GM18861 (cell line): Measurements from ENCODE around the gene SLCO3A1.
A peak's percentile ranks its signal among the peaks of the same experiment; 100 is the strongest.

ENCODE experiments used
- ATAC-seq: cut with Tn5 transposase; IDR thresholded peaks from one replicate; pipeline ENCODE4 v1.9.1; 2021; ENCODE audit not compliant: unreplicated experiment

The SLCO3A1 gene

DNA sequence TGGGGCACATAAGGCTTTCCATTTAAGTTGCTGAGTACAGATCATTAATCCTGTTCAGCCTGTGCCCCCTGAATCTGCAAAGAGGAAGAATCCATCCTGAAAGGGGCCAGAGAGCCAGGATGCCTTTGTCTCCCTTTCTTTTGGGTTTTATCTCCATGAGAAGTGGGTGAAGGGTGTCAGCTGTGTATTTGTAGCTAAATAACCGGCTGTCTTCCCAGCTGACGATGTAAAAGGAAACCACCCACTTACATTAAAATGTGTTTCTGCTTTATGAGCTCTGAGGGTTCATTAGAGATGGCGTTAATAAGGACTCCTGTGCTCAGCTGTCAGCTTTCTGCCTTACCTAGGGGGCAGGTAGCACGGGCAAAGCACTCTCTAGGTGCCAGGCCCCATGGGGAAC is 83.4 kb downstream of the SLCO3A1 start:
- no peak for ATAC-seq

DNA sequence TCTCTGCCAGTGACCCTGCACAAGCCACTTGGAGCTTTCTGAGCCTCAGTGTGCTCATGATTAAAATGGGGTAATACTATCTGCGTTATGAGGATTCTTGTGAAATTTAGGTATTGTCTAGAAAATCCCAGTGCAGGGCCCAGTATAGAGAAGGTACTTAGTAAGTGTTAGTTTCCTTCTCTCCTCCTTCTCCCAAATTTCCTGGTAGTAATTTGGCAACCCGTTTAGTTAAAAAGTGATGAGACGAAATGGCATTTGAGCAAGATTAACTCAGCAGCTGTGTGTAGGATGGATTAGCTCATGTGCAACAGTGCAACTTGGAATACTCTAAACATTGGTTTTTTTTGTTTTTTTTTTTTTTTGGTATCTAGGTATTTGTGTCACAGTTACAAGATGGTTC is 84.6 kb downstream of the SLCO3A1 start:
- ATAC-seq = no peak

DNA sequence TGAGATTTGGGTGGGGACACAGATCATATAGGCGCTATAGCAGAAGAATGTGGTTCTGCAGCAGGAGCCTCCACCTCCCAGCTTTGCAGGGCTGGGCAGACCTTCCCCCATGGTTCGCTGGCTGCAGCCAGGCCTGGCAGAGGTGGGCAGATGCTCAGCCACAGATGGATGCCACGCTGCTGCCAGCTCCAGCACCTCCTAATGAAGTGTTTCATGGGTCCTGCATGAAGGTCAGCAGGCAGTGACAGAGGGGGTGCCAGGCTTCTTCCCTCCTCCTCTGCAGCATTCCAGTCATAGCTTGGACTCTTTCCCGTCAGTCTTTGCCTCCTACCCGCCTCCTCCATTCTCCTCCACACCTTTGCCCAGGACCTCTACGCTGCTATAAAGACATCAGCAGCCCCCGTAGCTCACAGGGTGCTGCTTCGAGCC is 85.9 kb downstream of the SLCO3A1 start:
- no peak for ATAC-seq

DNA sequence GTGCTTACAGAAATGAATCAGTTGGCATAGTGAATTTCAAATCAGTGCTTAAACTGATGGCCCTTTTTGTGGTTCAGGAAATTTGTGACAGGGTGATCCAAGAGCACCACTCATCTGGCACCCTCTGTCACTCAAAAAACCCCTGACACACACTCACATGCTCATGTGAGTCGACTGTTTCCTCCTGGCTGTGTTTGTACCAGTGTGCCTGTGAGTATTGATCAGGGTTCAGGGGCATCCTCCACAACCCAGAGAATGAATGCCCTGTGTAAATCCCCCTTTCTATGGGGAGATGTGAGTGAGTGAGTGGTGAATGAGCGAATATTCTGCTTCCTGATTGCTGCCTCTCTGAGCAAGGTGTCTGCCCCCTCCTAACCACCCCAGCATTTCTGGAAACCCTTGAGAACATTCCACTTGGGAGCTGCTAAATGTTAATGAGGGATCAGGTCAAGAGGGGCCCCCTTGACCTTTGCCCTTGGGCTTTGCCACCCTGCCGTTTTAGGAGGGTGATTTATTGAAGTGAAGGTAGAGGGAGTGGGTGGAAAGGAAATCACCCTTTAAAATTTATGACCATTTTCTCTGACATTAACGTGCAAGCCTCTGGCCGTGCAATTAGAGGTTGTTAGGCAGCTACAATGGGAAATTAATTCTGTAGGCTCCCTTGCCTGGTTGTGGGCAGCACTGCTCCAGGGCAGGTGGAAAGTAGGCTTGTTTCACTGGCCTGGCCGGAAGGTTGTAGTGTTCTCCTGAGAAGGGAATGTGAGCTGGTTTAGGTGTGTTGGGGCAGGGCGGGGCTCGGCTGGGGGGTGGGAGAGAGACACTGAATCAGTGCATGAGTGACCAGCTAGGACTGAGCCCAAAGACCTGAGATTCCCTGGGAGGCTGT is 87.2 kb downstream of the SLCO3A1 start:
- ATAC-seq = no peak

DNA sequence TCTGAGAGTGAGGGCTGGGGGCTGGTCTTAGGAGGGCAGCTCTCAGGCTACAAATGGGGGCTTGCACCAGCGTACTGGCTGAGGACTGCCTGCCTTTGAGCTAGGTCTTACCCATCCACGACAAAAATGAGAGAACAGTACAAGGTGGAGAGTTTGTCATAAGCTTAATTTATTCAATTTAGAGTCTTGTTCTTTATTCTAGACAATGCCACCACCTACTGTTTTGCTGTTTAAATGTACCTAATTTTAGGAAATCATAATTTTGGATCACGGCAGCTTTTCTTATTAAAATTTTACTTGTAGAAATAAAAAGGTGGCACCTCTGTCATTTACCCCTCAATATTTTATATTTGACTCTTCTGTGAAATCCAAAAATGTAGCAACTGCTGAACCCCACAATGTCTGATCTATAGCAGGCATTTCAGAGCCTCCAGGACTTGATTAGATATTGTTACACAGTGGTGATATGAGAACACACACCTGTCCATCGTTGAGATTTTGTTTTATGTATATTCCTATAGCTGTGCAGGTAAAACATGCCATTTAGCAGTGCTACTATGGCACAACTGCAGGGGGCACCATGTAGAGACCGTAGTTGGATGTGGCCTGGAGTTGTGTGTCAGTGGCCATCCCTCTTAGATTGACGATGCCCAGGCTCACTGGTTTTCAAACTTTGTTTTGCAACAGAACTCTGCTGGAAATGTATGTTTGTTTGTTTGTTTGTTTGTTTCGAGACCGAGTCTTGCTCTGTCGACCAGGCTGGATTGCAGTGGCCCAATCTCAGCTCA is 88.6 kb downstream of the SLCO3A1 start:
- ATAC-seq = no peak

DNA sequence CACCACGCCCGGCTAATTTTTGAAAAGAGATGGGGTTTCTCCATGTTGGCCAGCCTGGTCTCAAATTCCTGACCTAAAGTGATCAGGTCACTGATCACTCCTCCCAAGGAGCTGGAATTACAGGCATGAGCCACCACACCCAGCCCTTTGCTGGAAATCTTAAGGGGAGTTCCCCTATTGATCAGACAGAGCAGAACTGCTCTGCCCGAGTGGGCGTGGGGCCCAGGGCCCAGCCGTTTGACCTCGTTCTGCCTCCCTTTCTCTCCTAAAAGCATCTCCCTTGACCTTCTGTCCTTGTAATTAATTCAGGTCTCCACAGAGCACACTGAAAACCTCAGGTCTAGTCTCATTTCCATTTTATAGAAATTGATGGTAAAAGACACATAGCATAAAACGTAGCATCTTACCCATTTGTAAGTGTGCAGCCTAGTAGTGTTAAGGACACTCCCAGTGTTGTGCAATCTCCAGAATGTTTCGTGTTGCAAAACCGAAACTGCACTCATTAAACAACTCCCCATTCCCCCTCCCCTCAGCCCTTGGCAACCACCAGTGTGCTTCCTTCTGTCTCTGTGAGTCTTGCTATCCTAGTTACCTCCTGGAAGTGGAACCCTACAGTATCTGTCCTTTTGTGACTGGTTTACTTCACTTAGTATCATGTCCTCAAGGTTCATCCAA is 89.3 kb downstream of the SLCO3A1 start:
- ATAC-seq = peak; percentile 53

DNA sequence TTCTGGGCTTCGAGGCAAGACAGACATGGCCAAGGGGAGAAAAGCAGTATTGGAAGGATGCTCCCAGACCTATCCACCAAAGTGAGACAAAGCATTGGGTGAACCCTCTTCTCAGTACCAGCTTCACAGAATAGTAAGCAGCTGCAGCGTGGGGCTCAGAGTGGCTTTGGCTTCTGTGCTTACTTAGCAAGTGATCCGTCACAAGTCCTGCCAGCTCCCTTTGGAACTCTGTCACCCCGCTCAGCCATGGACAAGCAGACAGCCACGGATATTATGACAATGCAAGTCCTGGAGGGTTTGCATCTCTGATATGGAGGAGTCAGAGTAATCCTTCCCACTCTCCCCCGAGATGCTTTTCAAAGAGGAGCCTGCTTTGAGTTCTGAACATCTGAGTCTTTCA is 90.8 kb downstream of the SLCO3A1 start:
- ATAC-seq = no peak

DNA sequence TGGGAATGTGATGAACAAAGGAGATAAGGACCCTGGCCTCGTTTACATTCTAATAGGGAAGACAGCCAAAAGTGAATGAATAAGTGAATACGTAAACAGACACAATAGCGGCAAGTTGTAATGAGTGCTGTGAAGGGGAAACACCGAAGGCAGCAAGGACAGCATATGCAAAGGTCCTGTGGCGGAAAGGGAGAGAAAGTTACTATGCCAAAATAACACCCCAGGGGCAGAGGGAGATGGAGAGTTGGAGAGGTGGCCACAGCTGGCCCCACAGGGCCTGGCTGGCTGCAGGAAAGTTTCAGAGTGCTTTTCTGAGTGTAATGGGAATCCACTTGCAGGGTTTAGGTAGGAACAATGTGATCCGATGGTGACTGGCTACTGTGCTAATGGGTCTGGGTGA is 91.9 kb downstream of the SLCO3A1 start:
- ATAC-seq = no peak

DNA sequence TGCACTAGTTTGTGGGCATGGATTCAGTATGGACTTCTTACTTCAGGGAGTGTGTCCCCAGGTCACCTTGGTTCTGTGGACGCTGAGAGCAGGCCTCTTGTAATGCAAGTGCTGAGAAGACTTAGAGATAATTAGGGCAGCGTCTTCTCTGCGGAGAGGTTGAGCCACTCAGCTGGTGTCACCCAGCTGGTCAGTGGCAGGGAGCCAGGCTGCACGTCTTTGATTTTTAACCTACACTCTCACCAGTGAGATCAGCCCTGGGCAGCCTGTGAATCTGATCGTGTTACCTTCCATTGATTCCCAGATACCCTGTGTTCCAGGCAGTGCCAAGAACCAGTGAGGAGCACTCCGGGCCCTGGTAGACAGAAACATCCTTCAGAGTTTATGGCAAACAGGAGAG is 92.6 kb downstream of the SLCO3A1 start:
- no peak for ATAC-seq

DNA sequence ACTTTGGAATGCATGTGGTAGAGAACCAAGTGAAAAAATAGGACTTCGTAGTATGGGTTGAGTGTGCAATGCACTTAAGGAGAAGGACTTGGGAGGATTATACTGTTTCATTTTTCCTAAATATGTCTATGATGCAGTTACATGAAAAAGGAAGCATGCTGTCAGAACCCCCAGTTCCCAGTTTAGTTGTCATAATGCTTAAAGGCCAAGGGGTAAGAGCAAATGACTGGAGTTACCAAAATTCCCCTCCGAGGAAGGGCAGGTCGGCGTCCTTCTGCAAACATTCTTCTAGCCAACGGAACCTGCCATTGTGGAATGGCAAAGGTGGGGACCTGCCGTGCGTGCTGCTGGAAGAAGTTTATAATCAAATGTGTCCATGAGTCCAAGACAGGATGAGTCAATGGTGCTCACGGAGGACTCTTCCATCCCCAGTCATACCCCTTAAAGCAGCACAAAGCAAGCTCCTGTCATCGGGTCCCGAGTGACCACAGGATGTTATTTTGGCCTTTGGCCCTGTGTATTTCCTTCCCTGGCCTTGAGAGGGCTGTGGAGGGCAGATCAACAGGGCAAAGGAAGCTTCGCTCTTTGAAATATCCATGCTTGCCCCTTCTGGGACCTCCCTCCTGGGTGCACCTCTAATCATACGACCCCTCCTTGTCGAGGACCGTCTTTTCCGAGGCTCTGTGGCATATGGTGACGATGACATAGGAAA is 93.2 kb downstream of the SLCO3A1 start:
- ATAC-seq = no peak

DNA sequence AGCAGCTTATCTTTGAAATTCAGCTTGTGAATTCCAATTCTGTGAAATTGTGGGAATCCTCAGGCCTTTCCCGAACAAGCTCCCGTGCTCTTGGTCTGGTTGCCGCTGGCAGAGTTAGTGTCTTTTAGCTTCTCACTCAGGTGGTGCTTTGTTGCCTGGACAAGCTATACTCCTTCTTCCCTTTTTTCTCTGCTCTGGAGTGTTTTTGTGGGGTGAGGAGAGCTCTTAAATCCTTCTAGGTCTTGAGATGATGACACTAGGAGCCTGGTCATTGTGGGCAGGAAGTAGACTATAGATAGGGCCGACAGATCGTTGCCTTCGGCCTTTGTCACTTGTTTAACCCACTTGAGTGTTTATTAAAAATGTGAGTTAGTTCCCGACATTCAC is 93.8 kb downstream of the SLCO3A1 start:
- no peak for ATAC-seq

DNA sequence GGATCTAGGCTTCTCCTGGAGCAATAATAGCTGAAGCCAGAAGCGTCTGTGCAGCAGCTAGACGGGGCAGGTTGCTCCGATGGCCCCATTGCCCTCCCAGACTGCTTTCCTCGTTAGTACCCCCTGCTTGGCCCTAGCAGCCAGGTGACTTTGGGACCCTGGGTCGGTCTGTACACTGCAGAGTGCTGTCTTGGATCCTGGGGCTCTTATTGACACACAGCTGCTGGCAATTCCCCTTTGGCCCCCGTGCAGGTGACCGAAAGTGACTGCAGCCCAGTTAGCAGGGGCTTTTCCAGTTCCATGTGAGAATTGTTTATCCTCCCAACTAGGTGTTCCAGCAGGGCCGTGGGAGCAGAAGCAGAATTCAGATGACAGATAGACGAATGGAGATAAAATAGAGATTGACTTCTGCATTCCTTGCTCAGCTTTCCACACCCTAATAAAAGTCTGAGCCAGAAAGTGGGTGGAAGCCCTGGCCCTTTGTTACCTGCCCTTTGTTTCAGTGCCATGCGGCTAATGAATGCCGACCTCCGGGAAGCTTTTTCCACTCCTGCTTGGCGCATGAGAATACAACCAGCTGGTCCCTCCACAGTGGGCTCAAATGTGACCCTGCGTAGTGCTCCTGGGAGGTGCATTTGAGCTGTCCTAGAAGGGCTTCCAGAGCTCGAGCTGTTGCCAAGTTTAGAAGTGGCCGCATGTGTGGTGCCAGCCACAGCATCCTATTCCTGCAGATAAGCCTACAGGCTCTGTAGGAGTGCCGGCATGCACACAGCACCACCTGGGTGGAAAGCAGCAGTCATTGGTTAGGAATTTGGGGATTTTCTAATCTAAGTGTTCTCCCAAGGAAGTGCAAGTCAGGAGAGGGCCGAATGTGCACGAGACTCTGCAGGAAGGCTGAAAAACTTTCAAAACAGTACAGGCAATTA is 94.4 kb downstream of the SLCO3A1 start:
- ATAC-seq = no peak

DNA sequence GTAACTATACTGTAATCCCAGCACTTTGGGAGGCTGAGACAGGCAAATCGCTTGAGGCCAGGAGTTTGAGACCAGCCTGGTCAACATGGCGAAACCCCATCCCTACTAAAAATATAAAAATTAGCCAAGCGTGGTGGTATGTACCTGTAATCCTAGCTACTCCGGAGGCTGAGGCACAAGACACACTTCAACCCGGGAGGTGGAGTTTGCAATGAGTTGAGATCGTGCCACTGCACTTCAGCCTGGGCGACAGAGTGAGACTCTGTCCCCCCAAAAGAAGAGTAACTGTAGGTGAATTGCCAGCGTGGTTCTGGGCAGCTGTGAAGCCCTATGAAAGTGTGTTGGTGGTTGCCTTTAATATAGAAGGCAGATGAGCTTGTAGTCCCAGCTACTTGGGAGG is 95.9 kb downstream of the SLCO3A1 start:
- ATAC-seq = no peak

DNA sequence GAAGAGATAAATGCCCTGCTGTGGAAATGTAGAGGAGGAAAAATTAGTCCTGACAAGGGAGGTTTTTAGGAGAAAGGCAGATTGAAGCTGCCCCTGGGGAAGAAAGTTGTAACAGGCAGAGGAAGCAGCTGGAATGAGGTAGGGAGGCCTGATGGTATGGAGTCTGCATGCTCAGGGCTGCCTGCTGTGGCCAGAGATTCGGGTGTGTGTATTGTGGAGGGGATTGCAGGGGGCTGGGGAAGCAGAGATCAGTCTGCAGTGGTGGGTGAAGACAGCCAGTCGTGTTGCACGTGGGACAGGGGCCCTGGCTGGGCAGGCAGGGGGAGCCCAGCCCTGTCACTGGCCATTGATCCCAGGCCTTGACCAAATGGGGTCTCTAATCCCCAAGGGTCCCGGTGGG is 96.5 kb downstream of the SLCO3A1 start:
- ATAC-seq = no peak

DNA sequence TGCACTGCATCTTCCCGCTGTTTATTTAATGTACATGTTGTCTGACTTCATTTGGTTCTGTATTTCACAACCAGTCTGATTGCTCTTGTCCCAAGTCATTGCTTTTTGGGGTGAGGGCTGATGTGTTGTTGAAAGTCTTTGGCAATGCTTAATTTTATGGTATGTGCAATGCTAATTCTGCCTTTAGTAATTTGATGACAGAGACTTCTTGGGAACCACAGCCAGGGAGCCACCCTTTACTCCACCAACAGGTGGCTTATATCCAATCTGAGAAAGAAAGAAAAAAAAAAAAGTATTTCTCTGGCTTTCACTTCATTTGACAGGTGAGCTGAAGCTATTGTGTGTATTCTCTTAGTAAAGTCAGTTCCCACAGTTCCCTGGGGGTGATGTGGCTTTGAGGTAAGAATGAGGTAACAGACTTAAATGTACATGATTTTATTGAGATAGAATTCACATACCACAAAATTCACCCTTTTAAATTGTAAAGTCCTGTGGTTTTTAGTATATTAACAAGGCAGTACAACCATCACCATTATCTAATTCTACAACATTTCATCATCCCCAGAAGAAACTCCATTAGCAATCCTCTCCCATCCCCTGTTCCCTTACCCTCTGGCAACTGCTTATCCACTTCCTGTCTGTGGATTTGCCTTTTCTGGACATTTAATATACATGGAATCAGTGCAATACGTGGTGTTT is 97.3 kb downstream of the SLCO3A1 start:
- no peak for ATAC-seq

DNA sequence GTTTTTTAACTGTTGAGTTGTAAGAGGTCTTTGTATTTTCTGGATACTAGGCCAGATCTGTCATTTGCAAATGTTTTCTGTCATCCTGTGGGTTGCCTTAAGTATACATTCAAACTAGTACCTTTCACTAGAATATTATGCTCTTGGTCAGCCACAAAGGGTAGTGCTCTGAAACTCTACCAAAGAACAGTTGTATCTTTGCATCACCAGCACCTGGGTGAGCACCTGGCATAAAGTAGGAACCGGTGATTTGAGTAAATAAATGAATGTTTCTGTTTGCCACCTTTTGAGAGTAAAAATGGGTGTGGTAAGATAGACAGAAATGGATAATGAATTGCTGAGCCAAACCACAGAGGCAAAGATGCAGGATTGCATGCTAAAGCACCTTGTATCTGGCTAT is 98.7 kb downstream of the SLCO3A1 start:
- ATAC-seq = no peak

DNA sequence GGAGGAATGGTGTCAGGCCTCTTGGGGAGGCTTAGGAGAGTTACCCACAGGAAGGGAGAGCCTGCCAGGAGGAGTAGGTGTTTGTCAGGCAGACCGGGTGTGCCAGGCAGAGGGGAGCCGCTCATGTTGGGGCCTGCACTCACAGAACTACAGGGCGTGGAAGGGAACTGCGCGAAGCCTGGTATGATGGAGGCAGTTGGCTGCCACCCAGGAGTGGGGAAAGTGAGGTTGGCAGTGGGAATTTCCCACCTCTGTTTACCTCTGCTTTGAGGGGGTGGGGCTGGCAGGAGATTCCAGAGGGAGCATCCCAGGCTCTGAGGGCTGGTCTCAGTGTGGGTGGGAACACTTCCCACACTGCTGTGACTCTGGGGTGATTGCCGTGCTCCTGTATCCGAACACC is 99.9 kb downstream of the SLCO3A1 start:
- no peak for ATAC-seq

DNA sequence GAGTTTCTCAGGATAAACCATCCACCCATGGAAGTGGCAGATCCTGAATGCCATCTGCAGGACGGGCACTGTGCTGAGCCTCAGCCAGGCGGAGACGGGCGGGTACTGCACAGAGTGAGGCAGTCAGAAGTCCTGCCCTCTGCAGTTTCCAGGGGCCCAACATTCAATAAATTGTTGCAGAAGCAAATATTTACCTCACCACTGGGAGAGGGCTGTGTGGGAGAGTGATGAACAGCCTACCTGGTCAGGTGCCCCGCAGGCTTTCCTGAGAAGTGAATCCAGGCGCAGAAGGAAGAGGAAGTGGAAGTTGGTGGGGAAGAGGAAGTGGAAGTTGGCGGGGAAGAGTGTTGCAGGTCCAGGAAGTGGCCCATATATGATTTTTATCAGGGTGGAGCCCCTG is 100.8 kb downstream of the SLCO3A1 start:
- ATAC-seq = no peak

DNA sequence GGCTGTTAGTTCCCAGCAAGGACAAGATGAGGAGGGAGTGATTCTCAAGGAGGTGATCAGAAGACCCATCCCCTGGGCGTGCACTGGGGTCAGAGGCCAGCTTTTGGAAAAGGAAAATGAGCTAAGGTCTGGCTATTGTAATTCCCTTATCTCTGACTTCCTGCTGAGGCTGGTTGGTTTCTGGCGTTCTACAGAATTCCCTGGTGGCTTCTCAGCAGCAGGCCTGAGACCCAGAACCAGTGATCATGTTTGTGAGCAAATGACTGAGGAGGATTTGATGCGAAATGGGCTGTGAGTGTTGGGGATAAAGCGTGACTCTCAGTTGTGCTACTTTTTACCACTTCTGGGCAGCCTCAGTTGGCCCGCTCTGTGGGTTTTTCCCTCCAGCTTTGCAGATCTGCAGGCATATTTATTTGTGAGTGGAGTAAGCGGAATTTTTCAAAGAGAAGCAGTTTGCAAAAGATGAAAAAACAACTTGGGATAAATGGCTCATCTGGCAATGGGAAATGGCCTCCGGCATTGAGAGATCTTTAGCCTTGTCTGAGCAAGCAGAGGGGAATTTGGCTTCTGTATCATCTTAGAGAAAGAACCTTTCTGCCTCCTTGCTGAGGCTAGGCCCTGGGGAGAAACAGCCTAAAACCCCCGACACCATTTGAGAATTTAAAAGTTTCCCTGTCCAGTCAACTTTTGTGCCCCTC is 102.7 kb downstream of the SLCO3A1 start:
- no peak for ATAC-seq
